Activated CD8-positive, alpha-beta T cell treated with anti-CD3 and anti-CD28 coated beads, Interleukin-2, amount 10 ng/mL, durations not matched to agents 7 days and 5 days (primary cell): ENCODE data around the gene GREM1. TPM values are rescaled to one million over a fixed set of nuclear protein-coding genes. Genes with fewer than 3 reads are reported as not detected.

Source experiments
- ATAC-seq: fragments of 150-1000 bp; cut with Tn5 transposase; one replicate; pipeline ENCODE4 v1.10.0; 2021; ENCODE audit warnings: moderate library complexity
- CTCF ChIA-PET: fragments of 350-600 bp; sonication (Branson Sonifier 250); formaldehyde crosslinking; loops from one replicate; lab custom pipeline; 2021; ENCODE audit warnings: antibody characterized with exemption; lab: Charles Lee
- POLR2A ChIA-PET: fragments of 350-600 bp; sonication (Branson Sonifier 250); formaldehyde crosslinking; loops from one replicate; lab custom pipeline; 2021; ENCODE audit warnings: antibody characterized with exemption; lab: Charles Lee
- DNase-seq: peaks from one replicate; pipeline ENCODE4 v3.0.0-alpha.2; 2020
- H3K27ac Mint-ChIP-seq: one replicate; pipeline ENCODE4 v1.8.0; 2021; ENCODE audit warnings: mild to moderate bottlenecking, mixed read lengths
- H3K27me3 Mint-ChIP-seq: one replicate; pipeline ENCODE4 v1.8.0; 2021; ENCODE audit warnings: low read depth, mixed read lengths
- H3K36me3 Mint-ChIP-seq: one replicate; pipeline ENCODE4 v1.8.0; 2021; ENCODE audit warnings: low read depth, mixed read lengths
- H3K4me1 Mint-ChIP-seq: one replicate; pipeline ENCODE4 v1.8.0; 2021; ENCODE audit warnings: low read depth, mixed read lengths
- H3K4me3 Mint-ChIP-seq: one replicate; pipeline ENCODE4 v1.8.0; 2021; ENCODE audit warnings: mild to moderate bottlenecking, mixed read lengths
- H3K9me3 Mint-ChIP-seq: one replicate; pipeline ENCODE4 v1.8.0; 2022; ENCODE audit warnings: mixed read lengths; ENCODE audit not compliant: insufficient read depth
- total RNA-seq, 2 experiments: library from RNA; stranded (reverse); gene quantifications; one replicate each; pipeline ENCODE4 v1.2.3, GENCODE V29; 2021

The GREM1 gene
- not detected for total RNA-seq

DNA sequence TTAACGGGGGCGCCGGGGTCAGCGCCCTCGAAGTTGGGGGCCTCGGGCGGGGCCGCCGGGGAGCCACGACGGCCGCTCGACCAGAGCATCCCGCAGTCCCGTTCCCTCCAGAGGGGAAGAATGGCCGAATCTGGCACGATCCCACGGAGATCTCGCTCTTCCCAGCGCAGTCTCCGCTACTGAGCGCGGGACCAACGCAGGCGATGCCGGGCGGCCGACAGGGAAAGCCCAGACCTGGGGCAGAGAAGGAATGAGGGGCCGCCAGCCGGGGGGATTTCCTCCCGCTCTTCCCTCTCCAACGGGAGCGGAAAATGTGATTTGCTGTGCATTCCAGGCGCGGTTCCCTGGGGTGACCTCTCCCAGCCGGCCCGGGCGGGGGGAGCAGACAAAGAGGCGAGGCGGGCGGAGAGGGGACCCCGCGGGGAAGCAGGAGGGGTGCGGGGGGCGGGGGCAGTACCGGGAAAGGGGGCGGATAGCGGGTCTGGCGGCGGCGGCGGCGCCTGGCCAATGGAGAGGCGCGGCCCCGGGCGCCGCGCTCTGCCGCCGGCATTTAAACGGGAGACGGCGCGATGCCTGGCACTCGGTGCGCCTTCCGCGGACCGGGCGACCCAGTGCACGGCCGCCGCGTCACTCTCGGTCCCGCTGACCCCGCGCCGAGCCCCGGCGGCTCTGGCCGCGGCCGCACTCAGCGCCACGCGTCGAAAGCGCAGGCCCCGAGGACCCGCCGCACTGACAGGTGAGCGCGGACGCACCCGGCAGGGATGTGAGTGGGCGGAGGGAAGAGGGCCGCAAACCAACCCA is at the start of gene GREM1:
TSS of gene GREM1 (plus strand) at position 579 of the 801 bp plus-strand sequence. CDS start 12,687 bp downstream, outside the sequence.
- Mint-ChIP-seq H3K27ac (peak within 1 kb of the TSS; percentile 34), H3K9me3 (no peaks in the 10 kb centered on the region), H3K4me1 (peaks cover 24% of the 10 kb centered on the region), H3K36me3 (no peaks in the 10 kb centered on the region), H3K27me3 (peaks cover 72% of the 10 kb centered on the region), H3K4me3 (peak within 1 kb of the TSS; percentile 40)
- ChIA-PET POLR2A (no interaction called here), CTCF (no interaction called here)
- ATAC-seq = no peak
- DNase-seq = no peak

DNA sequence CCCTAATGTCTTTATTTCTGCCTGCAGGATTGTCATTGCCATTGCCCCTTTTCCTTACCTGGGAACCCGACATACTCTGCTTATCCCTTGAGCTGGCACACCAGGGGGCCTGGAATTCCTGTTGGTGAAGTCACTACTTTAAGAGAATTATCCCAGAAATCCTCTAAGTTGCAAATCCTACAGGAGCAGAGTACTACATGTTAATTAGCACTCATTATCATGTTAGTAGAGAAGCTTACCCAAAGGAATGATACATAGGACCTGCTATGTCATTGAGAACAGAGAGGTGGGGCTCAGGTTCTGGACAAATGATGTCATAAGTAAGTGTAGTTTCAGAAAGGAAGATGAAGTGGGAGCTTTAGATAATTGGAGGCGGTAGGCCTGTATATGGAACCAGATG is 48.9 kb upstream of the GREM1 start:
- DNase-seq = no peak
- no peak overlapping the region for H3K4me3 Mint-ChIP-seq
- no peak for ATAC-seq
- no peaks in the 10 kb centered on the region for H3K27me3 Mint-ChIP-seq
- H3K4me1 Mint-ChIP-seq = no peaks in the 10 kb centered on the region
- CTCF ChIA-PET = no interaction called here
- peaks cover 2% of the 10 kb centered on the region for H3K36me3 Mint-ChIP-seq
- H3K9me3 Mint-ChIP-seq = no peaks in the 10 kb centered on the region
- POLR2A ChIA-PET = no interaction called here
- H3K27ac Mint-ChIP-seq = no peak overlapping the region

DNA sequence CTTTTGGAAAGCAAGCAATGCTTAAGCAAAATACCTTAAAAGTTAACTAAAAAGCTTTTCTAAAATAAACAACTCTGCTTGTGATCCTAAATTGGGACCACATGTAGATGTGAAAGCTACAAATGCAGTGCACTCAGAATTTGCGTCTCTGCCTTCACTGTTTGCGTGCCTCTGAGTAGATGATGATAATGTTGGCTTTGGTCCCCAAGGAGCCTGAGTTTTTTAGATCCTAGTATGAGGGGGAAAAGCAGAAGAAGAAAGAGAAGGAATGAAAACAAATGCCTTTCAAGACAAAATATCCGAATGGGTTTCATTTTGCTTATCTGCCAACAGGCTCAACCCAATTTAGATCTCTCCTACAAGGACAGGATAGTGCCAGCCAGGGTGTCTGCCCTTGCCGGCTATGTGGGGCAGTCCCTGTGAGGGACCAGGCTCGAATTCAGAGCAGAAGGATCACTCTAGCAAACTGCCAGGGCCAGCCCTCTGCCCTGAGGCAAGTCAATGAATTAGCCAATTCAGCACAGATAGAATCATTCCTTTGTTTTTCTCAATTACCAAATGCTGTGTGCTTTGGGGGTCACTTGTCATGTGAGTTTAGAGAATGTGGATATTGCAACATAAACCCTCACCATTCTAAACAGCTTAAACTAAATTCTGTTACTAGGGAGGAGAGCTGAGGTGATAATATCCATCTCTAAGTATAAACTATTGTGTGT is 47.8 kb upstream of the GREM1 start:
- POLR2A ChIA-PET = no interaction called here
- H3K36me3 Mint-ChIP-seq = peaks cover 2% of the 10 kb centered on the region
- no peak for ATAC-seq
- no peaks in the 10 kb centered on the region for H3K27me3 Mint-ChIP-seq
- no peak overlapping the region for H3K27ac Mint-ChIP-seq
- H3K9me3 Mint-ChIP-seq = no peaks in the 10 kb centered on the region
- CTCF ChIA-PET = no interaction called here
- H3K4me3 Mint-ChIP-seq = no peak overlapping the region
- no peaks in the 10 kb centered on the region for H3K4me1 Mint-ChIP-seq
- no peak for DNase-seq

DNA sequence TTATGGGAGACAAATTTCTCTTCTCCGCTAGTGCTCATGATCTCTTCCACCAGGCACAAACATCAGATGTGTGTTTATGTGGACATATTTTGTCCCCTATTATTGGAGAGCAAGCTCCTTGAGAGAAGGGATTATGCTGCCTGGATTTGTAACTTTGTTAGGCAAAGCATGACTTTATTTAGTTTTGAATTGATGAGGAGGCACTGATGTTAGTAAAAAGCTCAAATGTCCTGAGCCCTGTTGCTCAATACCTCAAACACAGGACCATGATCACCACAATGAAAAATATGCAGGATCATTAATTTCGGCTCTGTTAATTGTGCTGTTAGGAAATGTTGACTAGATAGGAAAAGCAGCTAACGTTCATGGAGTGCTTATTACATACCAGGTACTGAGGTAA is 47.2 kb upstream of the GREM1 start:
- POLR2A ChIA-PET = no interaction called here

DNA sequence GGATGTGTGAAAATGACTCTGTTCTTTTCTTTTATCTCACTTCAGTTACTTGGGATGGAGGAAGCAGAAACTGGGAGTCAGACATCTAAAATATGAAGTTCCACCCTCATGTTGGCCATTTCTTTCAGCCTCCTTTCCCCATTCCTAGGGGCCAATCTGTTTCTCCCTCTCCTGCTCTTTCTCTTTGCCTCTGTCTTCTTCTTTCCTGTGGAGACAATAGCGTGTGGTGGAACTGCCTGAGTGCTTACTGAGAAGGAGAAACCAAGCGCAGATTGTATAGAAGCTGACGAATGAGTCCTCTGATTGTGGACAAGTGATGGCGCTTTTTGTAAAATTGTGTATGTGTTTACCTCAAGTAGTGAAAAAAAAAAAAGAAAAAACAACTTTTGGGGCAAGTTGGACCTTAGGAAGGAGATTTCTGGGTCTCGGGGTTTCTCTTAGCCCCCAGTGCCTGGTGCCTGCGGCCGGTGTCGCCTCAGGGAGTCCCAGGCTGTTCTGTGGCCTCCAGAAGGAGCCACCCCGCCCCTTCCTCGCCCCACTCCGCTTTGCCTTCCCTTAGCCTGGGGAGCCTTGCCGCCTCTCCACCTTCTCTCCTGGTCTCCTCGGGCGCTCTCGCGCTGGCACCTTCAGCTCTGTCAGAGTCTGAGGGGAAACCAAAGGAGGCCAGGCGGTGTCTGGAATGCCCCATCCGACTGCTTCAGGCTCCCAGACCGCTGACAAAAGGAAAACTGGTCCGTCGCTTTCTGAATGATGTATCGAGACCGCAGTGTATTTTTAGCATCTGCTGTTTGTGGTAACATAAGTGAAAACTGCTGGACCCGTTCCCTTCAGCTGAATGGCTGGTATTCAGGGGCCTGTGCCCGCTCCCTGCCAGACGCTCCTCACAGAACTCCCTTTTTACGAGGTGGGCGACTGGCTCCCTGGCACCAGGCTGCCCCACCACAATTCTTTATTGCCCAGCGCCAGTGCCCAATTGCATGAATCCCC is 46.2 kb upstream of the GREM1 start:
- Mint-ChIP-seq H3K4me1 (no peaks in the 10 kb centered on the region), H3K27ac (no peak overlapping the region), H3K9me3 (no peaks in the 10 kb centered on the region), H3K27me3 (no peaks in the 10 kb centered on the region), H3K4me3 (no peak overlapping the region), H3K36me3 (peaks cover 2% of the 10 kb centered on the region)
- ChIA-PET POLR2A (no interaction called here), CTCF (no interaction called here)
- DNase-seq (no peak), ATAC-seq (no peak)

More for the DNA sequence above, 47.2 kb upstream of the GREM1 start:
- CTCF ChIA-PET = no interaction called here
- peaks cover 2% of the 10 kb centered on the region for H3K36me3 Mint-ChIP-seq
- DNase-seq = no peak
- no peaks in the 10 kb centered on the region for H3K27me3 Mint-ChIP-seq
- no peak overlapping the region for H3K4me3 Mint-ChIP-seq
- no peak for ATAC-seq
- no peaks in the 10 kb centered on the region for H3K9me3 Mint-ChIP-seq
- no peaks in the 10 kb centered on the region for H3K4me1 Mint-ChIP-seq
- H3K27ac Mint-ChIP-seq = no peak overlapping the region

DNA sequence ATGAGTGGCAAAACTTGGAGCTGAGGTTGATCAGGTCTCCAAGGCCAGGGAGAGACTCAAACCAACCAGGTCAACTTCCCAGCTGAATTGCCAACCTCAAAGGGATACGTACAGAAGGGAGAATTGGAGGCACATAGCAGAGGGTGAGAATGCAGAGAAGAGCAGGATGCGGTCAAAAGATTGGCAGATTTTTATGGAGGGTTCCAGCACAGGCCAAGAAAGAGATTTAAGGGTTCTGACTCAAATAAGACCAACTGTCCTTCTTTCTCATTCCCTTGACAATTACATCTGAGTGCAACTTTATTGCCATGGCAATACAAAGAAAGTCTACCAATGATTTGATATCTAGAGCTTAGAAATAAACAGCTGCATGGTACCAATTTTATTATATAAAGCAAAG is 43.1 kb upstream of the GREM1 start:
- POLR2A ChIA-PET = no interaction called here
- Mint-ChIP-seq H3K27ac (no peak overlapping the region), H3K4me1 (no peaks in the 10 kb centered on the region), H3K36me3 (no peaks in the 10 kb centered on the region), H3K27me3 (peaks cover 3% of the 10 kb centered on the region), H3K4me3 (no peak overlapping the region), H3K9me3 (no peaks in the 10 kb centered on the region)
- DNase-seq (no peak), ATAC-seq (no peak)
- CTCF ChIA-PET = interaction anchor here (0.7 to 1.2 kb wide), 5 partner anchors 11 to 281 kb away, joined by 3 to 4 read pairs (median 3); no protein-coding TSS in a partner anchor

DNA sequence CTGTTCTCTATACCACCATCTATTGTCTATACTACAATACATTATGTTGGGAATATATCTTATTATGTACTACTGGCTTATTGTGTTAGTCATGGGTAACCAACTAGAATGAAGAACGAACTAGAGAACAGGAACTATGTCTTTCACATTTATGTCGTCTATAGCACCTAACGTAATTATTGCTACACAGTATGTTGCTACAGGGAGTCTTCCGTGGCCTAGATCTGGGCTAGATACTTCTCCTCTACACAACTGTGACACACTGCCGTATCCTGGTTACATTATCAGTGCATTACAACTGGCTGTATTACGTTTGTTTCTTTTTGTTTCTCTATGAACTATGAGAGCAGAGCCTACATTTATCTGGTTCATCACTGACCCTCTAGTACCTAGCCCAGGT is 42.3 kb upstream of the GREM1 start:
- ChIA-PET POLR2A (no interaction called here), CTCF (interaction anchor here (0.7 to 1.2 kb wide), 5 partner anchors 11 to 280 kb away, joined by 3 to 4 read pairs (median 3); no protein-coding TSS in a partner anchor)
- no peaks in the 10 kb centered on the region for H3K9me3 Mint-ChIP-seq
- no peaks in the 10 kb centered on the region for H3K4me1 Mint-ChIP-seq
- H3K27me3 Mint-ChIP-seq = peaks cover 3% of the 10 kb centered on the region
- H3K36me3 Mint-ChIP-seq = no peaks in the 10 kb centered on the region
- no peak overlapping the region for H3K4me3 Mint-ChIP-seq
- DNase-seq = no peak
- ATAC-seq = no peak
- no peak overlapping the region for H3K27ac Mint-ChIP-seq

DNA sequence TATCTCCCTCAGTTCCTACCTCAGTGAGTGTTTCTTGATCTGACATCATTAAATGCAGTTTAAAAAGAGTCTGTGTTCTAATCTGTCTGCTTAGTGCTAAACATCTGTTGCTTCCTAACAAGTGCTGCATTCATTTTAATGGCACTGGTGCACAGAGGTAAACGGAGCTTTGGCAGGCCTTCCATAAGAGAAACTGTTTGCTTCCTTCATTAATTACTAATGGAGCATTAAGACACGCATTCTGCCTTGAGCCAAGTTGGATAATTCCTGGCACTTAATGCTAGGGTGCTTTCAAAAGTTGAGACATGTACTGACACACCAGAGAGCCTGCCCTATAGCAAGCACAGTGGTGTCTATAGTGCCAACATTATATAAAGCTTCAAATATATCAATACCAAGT is 41.6 kb upstream of the GREM1 start:
- Mint-ChIP-seq H3K27me3 (peaks cover 3% of the 10 kb centered on the region), H3K4me1 (no peaks in the 10 kb centered on the region), H3K27ac (no peak overlapping the region), H3K9me3 (no peaks in the 10 kb centered on the region), H3K4me3 (no peak overlapping the region), H3K36me3 (no peaks in the 10 kb centered on the region)
- ChIA-PET POLR2A (no interaction called here), CTCF (interaction anchor here (3.2 kb wide), 1 partner anchor 14 kb away, joined by 9 read pairs; no protein-coding TSS in a partner anchor)
- DNase-seq (no peak), ATAC-seq (no peak)

DNA sequence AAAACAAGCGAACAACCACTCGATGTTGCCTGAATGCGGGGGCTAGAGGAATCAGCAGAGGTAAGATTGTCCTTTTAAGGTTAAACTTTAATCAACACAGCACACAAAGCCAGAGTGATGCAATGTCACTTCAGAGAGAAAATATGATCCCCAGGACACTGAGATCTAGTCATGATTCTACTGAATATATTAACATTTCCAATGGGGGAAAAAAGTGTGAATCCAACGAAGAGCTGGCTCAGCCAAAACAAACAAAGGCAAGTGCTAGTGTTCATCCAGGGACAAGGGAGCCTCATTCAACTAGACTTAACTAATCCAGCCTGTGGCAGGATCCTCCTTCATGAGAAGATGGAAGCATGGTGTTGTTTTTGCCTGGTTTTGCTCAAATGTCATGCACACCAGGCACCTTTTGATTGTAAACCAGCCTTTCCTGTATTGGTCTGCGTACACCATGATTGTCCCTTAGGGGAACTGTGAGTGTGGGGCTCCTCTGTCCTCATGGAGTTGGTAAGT is 40.5 kb upstream of the GREM1 start:
- ChIA-PET POLR2A (no interaction called here), CTCF (interaction anchor here (3.2 kb wide), 1 partner anchor 15 kb away, joined by 9 read pairs; no protein-coding TSS in a partner anchor)
- H3K27me3 Mint-ChIP-seq = peaks cover 3% of the 10 kb centered on the region
- DNase-seq (no peak), ATAC-seq (no peak)
- H3K4me1 Mint-ChIP-seq = no peaks in the 10 kb centered on the region
- H3K36me3 Mint-ChIP-seq = no peaks in the 10 kb centered on the region
- no peaks in the 10 kb centered on the region for H3K9me3 Mint-ChIP-seq
- H3K27ac Mint-ChIP-seq = no peak overlapping the region
- no peak overlapping the region for H3K4me3 Mint-ChIP-seq

DNA sequence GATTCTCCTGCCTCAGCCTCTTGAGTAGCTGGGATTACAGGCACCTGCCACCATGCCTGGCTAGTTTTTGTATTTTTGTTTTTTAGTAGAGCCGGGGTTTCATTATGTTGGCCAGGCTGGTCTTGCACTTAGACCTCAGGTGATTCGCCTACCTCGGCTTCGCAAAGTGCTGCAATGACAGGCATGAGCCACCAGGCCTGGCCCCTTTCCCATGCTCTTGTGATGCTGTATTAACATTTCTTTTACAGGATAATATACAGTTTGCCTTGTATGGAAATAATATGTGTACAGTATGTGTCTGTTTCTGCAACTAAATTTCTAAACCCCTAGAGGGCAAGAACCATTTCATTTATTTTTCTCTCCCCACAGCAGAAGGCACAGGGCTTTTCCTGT is 38.5 kb upstream of the GREM1 start:
- ChIA-PET POLR2A (no interaction called here), CTCF (no interaction called here)
- no peak overlapping the region for H3K4me3 Mint-ChIP-seq
- DNase-seq (no peak), ATAC-seq (no peak)
- no peaks in the 10 kb centered on the region for H3K36me3 Mint-ChIP-seq
- peaks cover 7% of the 10 kb centered on the region for H3K4me1 Mint-ChIP-seq
- no peaks in the 10 kb centered on the region for H3K9me3 Mint-ChIP-seq
- H3K27me3 Mint-ChIP-seq = peaks cover 3% of the 10 kb centered on the region
- H3K27ac Mint-ChIP-seq = no peak overlapping the region

DNA sequence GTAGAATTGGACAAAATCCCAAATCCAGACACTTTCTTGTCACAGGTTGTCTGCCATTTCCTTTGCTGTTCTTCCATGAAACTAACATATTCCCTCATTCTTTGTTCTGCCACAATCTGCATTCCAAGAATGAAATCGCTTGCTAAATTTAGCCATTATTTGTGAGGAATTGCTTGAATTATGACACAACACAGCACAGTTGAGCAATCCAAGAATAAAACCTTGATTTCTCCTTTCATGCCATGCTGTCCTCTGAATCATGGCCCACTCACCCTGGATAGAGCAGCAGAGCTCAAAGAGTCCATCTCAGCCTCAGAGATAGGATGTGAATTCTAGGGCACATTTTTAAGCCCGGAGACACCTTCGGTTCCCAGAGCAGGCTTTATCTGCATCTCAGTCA is 35.2 kb upstream of the GREM1 start:
- Mint-ChIP-seq H3K9me3 (no peaks in the 10 kb centered on the region), H3K27me3 (no peaks in the 10 kb centered on the region), H3K4me1 (peaks cover 9% of the 10 kb centered on the region), H3K4me3 (no peak overlapping the region), H3K36me3 (no peaks in the 10 kb centered on the region), H3K27ac (no peak overlapping the region)
- ATAC-seq = no peak
- ChIA-PET POLR2A (no interaction called here), CTCF (interaction anchor here (1.5 kb wide), 1 partner anchor 20 kb away, joined by 6 read pairs; no protein-coding TSS in a partner anchor)
- no peak for DNase-seq
